H1 (cell line): ENCODE results near the gene PNISR. TPM values are rescaled to one million over a fixed set of nuclear protein-coding genes. Genes with fewer than 3 reads are reported as not detected.

Experiments
- BRCA1 ChIP-seq: IDR thresholded peaks from 2 replicates; pipeline ENCODE4 v1.6.1; 2012; ENCODE audit warnings: low read depth, low read length, improper control_type of control experiment
- NANOG ChIP-seq: IDR thresholded peaks from 2 replicates; pipeline ENCODE4 v1.6.1; 2011; ENCODE audit warnings: low read length, low read depth, mild to moderate bottlenecking, inconsistent platforms; ENCODE audit not compliant: insufficient read depth, poor library complexity, severe bottlenecking
- SP4 ChIP-seq: IDR thresholded peaks from 2 replicates; pipeline ENCODE4 v1.6.1; 2012; ENCODE audit warnings: low read length, inconsistent platforms
- SRF ChIP-seq: IDR thresholded peaks from 2 replicates; pipeline ENCODE4 v1.6.1; 2011; ENCODE audit warnings: mild to moderate bottlenecking, low read depth, low read length, moderate library complexity
- ZNF274 ChIP-seq: IDR thresholded peaks from 2 replicates; pipeline ENCODE4 v1.7.0; 2012; ENCODE audit warnings: low read length, borderline replicate concordance; ENCODE audit errors: extremely low read depth
- polyA plus RNA-seq, 7 experiments: library from polyadenylated mRNA; depleted of rRNA in 3 of 7; stranded (reverse) in 5 of 7; unstranded in 2 of 7; fragments of >200 nt in 5 of 7; fragments of 200-250 nt in 2 of 7; gene quantifications; 1 replicate in 5 of 7; 2 replicates in 1 of 7; 4 replicates in 1 of 7; pipeline versions ENCODE4 v1.2.1 to v1.2.3, GENCODE V29; 2011 to 2013; ENCODE audit warnings: missing spikeins in 2 of 7, mixed read lengths in 2 of 7
- total RNA-seq: library from RNA; stranded (reverse); fragmentation: NEBNext Ultra II Directional; extraction: Animal tissue kit (Norgen Biotek cat#: 25700); gene quantifications from 2 replicates; pipeline ENCODE4 v1.2.1, GENCODE V29; 2021

Gene PNISR
- total and polyA plus RNA-seq, 2 of the 8 experiments (the other 6 are each of a cell fraction or from before 2014, with no cell fraction given) = 41.1 to 134 TPM

DNA sequence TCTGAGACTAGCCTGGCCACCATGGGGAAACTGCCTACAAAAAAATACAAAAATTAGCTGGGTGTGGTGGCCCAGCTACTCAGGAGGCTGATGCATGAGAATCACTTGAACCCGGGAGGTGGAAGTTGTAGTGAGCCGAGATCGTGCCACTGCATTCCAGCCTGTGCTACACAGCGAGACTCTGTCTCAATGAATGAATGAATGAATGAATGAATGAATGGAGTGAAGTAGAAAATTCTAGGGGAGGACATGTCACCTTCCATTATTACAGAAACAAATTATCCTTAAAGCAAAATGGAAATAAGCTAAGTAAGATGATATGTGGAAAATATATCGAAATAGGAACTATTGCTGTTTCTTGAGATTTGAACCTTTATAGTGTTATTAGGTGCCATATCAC is 2.9 kb upstream of the PNISR start (continued):
- no peak for TF ChIP-seq NANOG
- TF ChIP-seq ZNF274 = no peak
- no peak for TF ChIP-seq SRF
- no peak for TF ChIP-seq BRCA1
- no peak for TF ChIP-seq SP4
